A673 (cell line): ENCODE data around the gene SETD3. TPM values are rescaled to one million over a fixed set of nuclear protein-coding genes. Genes with fewer than 3 reads are reported as not detected.

Experiments
- BruUV-seq: library from RNA; stranded (reverse); fragments of 400-500 nt; replicated peaks from 2 replicates; lab custom pipeline; 2021; lab: Mats Ljungman, UMichigan
- CTCF ChIA-PET: fragments of 300-600 bp; sonication (Branson Sonifier 250); formaldehyde crosslinking; loops from one replicate; lab custom pipeline; 2022; ENCODE audit warnings: antibody characterized with exemption; lab: Charles Lee
- POLR2A ChIA-PET: fragments of 300-600 bp; sonication (Branson Sonifier 250); formaldehyde crosslinking; loops from one replicate; lab custom pipeline; 2022; ENCODE audit warnings: antibody characterized with exemption; ENCODE audit not compliant: low non-redundant PET; lab: Charles Lee
- DNase-seq: peaks from one replicate; pipeline ENCODE4 v3.0.0-alpha.2; 2015; ENCODE audit warnings: low spot score
- H3K27ac ChIP-seq: fragments of 200-600 bp; sonication (generic); 2 replicates; pipeline ENCODE4 v1.5.1; 2016; ENCODE audit warnings: mixed run types, low read depth, mild to moderate bottlenecking, mixed read lengths, antibody characterized with exemption, low read length; ENCODE audit not compliant: poor library complexity, severe bottlenecking
- H3K27me3 ChIP-seq: fragments of 200-600 bp; sonication (generic); replicated peaks from 2 replicates; pipeline ENCODE4 v1.6.1; 2017; ENCODE audit warnings: mixed run types, low read depth, mild to moderate bottlenecking, mixed read lengths, antibody characterized with exemption, low read length; ENCODE audit not compliant: insufficient read depth, poor library complexity
- H3K36me3 ChIP-seq: fragments of 200-600 bp; sonication (generic); 2 replicates; pipeline ENCODE4 v1.6.1; 2016; ENCODE audit warnings: mixed run types, mild to moderate bottlenecking, mixed read lengths, antibody characterized with exemption, low read length; ENCODE audit not compliant: insufficient read depth, poor library complexity, severe bottlenecking
- H3K4me1 ChIP-seq: fragments of 200-600 bp; sonication (generic); 2 replicates; pipeline ENCODE4 v1.6.1; 2017; ENCODE audit warnings: mixed run types, mild to moderate bottlenecking, mixed read lengths, antibody characterized with exemption, low read length; ENCODE audit not compliant: insufficient read depth, poor library complexity, severe bottlenecking
- H3K4me3 ChIP-seq: fragments of 200-600 bp; sonication (generic); 2 replicates; pipeline ENCODE4 v1.5.1; 2016; ENCODE audit warnings: low read depth, mixed run types, mild to moderate bottlenecking, mixed read lengths, low read length; ENCODE audit not compliant: poor library complexity, severe bottlenecking
- H3K9me3 ChIP-seq: fragments of 200-600 bp; sonication (generic); 2 replicates; pipeline ENCODE4 v1.6.1; 2016; ENCODE audit warnings: mixed run types, low read depth, mild to moderate bottlenecking, mixed read lengths, antibody characterized with exemption, low read length; ENCODE audit not compliant: poor library complexity, severe bottlenecking
- CTCF ChIP-seq: fragments of 300-800, 200-600 bp; sonication (generic); conservative IDR thresholded peaks from 2 replicates; pipeline ENCODE4 v1.5.1; 2017; ENCODE audit warnings: low read depth, mild to moderate bottlenecking, antibody characterized with exemption, low read length, moderate library complexity, mixed read lengths
- EZH2 ChIP-seq: fragments of 200-600 bp; sonication (generic); IDR thresholded peaks from 2 replicates; pipeline ENCODE4 v1.6.1; 2017; ENCODE audit warnings: borderline replicate concordance, low read depth, mild to moderate bottlenecking, mixed read lengths, antibody characterized with exemption, low read length; ENCODE audit not compliant: poor library complexity, severe bottlenecking
- intact Hi-C: fragments of 100-400 bp; cut with micrococcal nuclease; formaldehyde crosslinking; loops from one replicate; pipeline ENCODE4 v1.10.0; 2022; ENCODE audit not compliant: unreplicated experiment
- total RNA-seq: library from RNA; stranded (reverse); gene quantifications from 2 replicates; pipeline ENCODE4 v1.2.3, GENCODE V29; 2021

Gene SETD3
- total RNA-seq, 1 experiment from 2014 or later = 46.4 TPM

- no peak overlapping the region for H3K4me3 ChIP-seq
- TF ChIP-seq CTCF (no peak), EZH2 (no peak)
- ChIA-PET POLR2A (no interaction called here), CTCF (no interaction called here)
- BruUV-seq = no TSS peak
- no peaks in the 10 kb centered on the region for H3K27me3 ChIP-seq
- intact Hi-C loops = loop anchor here (5.0 kb wide), 1 partner anchor 371 kb away; no protein-coding TSS in a partner anchor
- no peak overlapping the region for H3K27ac ChIP-seq
- no peaks in the 10 kb centered on the region for H3K4me1 ChIP-seq
- no peaks in the 10 kb centered on the region for H3K9me3 ChIP-seq
- DNase-seq = no peak
- peaks cover 5% of the 10 kb centered on the region for H3K36me3 ChIP-seq
These were observed 35.7 kb upstream of the SETD3 start for GRCh38 chr14:99516156-99516870.

GRCh38 chr14:99515301-99516155 lies 34.9 kb upstream of the SETD3 start:
- H3K9me3 ChIP-seq = no peaks in the 10 kb centered on the region
- BruUV-seq = no TSS peak
- H3K27ac ChIP-seq = no peak overlapping the region
- DNase-seq = no peak
- TF ChIP-seq CTCF = no peak
- TF ChIP-seq EZH2 = no peak
- ChIA-PET CTCF (no interaction called here), POLR2A (no interaction called here)
- peaks cover 11% of the 10 kb centered on the region for H3K36me3 ChIP-seq
- H3K4me1 ChIP-seq = no peaks in the 10 kb centered on the region
- no peaks in the 10 kb centered on the region for H3K27me3 ChIP-seq
- intact Hi-C loops = loop anchor here (5.0 kb wide), 1 partner anchor 372 kb away; no protein-coding TSS in a partner anchor
- no peak overlapping the region for H3K4me3 ChIP-seq

DNA sequence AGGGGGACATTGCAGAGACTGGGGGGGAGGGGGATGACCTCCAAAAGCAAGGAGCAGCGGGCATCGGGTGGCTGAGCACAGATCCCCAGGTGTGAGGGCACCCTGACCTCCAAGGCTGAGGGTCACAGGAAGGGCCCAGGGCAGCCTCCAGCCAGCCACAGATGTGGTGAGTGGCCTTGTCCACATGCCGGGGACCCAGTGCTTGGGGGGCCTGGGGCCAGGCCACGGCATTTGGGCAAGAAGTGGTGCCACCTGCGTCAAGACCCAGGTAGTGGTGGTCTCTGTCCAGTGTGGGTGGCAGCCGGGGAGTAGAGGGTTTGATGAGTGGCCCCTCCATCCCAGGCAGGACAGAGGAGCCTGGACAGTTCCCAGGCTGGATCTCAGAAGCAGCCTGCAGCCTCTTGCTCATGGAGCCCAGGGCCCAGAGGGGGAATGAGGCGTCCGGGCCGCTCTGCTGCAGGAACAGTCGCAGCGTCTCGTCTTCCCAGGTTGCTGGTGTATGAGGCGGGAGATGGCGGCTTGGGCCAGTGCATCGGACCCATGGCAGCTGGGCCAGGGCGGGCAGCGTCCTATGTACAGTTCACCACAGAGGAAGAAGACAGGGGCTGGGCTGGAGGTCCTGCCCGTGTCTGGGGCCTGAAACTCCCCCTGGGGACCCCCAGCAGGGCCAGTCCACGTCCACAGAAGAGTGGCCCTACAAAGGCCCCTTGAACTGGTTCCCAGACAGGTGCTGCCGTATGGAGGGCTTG lies 34.1 kb upstream of the SETD3 start:
- intact Hi-C loops = loop anchor here (5.0 kb wide), 1 partner anchor 373 kb away; no protein-coding TSS in a partner anchor
- Histone ChIP-seq H3K4me1 (no peaks in the 10 kb centered on the region), H3K27ac (no peak overlapping the region), H3K4me3 (no peak overlapping the region), H3K36me3 (peaks cover 11% of the 10 kb centered on the region), H3K9me3 (no peaks in the 10 kb centered on the region), H3K27me3 (no peaks in the 10 kb centered on the region)
- no TSS peak for BruUV-seq
- TF ChIP-seq CTCF (no peak), EZH2 (no peak)
- ChIA-PET POLR2A (no interaction called here), CTCF (no interaction called here)
- DNase-seq = no peak
